ENCODE measurements around the gene TESK1.
"Not testable (repeated sequence)": the region's sequence is repeated elsewhere in the genome, so short reads cannot be mapped to it uniquely, and the experiment has no call there.

Gene TESK1

DNA sequence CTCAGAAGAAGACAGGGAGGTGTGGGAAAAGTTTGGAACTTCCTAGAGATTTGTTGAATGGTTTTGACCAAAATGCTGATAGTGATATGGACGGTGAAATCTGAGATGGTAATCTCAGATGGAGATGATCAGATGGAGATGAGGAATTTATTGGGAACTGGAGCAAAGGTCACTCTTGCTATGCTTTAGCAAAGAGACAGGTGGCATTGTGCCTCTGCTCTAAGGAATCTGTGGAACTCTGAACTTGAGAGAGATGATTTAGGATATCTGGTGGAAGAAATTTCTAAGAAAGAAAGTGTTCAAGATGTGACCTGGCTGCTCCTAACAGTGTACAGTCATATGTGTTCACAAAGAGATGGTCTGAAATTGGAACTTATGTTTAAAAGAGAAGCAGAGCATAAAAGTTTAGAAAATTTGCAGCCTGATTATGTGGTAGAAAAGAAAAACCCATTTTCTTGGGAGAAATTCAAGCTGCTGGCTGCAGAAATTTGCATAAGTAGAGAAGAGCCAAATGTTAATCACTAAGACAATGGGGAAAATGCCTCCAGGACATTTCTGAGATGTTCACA lies 25.3 kb upstream of the TESK1 start:
- DNase-seq, result not testable (repeated sequence)

DNA sequence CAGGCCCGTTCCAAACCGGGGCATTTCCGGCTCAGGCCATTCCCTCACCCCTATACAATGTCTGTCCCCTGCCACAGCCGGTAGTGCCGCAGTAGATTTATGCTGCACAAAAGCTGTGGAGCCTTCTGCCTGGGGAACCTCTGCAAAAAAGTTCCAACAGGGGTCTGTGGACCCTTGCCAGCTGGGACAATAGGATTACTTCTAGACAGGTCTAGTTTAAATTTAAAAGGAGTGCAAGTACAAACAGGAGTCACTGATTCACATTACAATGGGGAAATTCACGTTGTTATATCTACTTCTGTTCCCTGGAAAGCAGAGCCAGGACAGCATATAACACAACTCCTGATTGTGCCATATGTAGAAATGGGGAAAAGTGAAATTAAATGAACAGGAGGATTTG lies 21.5 kb upstream of the TESK1 start:
- not testable (repeated sequence) for DNase-seq

DNA sequence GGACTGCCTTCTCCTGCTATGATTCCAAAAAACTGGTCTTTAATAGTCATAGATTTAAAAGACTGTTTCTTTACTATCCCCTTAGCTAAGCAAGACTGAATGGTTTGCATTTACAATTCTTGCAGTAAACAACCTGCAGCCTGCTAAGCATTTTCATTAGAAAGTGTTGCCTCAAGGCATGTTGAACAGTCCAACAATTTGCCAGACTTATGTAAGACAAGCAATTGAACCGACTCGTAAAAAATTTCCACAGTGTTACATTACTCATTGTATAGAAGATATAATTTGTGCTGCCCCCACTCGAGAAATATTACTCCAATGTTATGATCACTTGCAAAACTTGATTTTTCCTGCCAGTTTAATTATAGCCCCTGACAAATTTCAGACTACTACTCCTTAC lies 20.4 kb upstream of the TESK1 start:
- DNase-seq, result not testable (repeated sequence)

DNA sequence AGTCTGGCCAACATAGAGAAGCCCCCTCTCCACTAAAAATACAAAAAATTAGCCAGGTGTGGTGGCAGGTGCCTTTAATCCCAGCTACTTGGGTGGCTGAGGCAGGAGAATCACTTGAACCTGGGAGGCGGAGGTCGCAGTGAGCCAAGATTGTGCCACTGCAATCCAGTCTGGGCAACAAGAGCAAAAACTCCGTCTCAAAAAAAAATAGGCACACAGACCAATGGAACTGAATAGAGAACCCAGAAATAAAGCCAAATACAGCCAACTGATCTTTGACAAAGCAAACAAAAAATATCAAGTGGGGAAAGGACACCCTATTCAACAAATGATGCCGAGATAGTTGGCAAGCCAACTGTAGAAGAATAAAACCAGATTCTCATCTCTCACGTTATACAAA lies 16.6 kb upstream of the TESK1 start:
- not testable (repeated sequence) for DNase-seq

DNA sequence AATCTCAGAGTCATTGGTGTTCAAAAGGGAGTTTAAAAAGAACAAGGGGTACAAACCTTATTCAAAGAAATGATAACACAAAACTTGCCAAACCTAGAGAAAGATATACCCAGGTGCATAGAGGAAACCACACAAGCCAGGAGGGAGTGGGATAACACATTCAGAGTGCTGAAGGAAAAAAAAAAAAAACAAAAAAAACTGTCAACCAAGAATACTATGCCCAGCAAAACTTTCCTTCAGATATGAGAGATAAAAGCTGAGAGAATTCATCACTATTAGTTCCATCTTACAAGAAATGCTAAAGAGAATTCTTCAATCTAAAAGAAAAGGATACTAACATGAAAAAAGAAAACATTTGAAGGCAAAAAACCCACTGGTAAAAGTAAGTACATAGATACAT lies 11.5 kb upstream of the TESK1 start:
- peak in 1 of 6 experiments; percentile 15 for DNase-seq

DNA sequence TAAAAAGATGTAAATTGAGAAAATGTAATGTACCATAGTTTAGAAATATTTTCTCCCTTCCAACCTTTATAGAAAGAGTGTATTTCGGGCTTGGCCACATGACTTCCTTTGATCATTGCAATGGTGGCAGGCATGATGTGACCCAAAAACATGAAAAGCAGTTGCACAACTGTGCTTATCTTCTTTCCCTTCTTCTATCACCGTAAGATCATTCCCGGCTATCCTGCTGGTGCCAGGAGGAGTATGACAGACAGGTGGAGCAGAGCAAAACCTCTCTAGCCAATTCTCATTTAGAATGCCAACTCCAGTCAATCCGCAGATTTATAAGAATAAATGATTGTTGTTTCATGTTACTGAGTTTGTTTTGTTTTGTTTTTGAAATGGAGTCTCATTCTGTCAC lies 10.6 kb upstream of the TESK1 start:
- no peak for DNase-seq

DNA sequence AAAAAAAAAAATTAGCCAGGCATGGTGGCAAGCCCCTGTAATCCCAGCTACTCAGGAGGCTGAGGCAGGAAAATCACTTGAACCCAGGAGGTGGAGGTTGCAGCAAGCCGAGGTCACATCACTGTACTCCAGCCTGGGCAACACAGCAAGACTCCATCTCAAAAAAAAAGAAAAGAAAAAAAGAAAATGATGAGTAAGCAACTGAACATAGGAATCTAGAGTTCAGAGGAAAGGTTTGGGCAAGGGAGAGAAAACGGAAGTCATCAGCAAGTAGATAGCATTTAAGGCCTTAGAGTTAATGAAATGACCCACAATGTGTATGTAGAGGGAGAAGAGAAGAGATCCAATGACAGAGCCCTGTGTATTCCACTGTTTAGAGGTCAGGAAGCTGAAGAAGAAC lies 8.2 kb upstream of the TESK1 start:
- DNase-seq, result not testable (repeated sequence)

DNA sequence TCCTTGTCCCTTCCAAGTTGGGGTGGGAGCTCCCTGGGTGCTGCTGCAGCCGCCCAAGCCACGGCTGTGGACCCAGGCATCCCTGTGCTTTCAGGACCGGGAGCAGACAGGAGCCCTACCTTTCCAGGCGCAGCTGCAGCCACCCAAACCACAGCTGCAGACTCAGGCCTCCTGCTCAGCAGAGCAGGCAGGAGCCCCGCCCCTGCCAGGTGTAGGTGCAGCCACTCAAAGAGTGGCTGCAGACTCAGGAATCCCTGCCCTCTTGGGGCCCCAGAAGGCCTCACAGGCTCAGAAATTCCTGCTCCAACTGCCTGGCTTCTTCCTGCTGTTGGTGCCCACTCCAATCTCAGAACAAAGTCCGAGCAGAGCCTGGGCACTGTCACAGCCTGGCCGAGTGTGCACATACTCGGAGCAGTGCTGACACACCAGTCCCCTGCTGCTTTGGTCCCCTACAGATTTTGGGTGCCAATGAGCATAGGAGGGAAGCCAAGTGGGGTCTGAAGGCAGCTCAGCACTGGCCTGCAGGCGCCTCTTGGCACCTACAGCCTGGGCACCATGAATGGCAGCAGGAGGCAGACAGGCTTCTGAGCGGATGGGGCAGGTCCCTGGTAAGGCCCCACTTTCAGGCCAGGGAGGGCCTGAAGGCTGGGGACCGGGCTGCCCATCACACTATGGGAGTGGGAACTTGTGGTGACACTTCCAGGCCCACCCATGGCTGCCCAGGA lies 6.0 kb upstream of the TESK1 start:
- DNase-seq, result no peak

DNA sequence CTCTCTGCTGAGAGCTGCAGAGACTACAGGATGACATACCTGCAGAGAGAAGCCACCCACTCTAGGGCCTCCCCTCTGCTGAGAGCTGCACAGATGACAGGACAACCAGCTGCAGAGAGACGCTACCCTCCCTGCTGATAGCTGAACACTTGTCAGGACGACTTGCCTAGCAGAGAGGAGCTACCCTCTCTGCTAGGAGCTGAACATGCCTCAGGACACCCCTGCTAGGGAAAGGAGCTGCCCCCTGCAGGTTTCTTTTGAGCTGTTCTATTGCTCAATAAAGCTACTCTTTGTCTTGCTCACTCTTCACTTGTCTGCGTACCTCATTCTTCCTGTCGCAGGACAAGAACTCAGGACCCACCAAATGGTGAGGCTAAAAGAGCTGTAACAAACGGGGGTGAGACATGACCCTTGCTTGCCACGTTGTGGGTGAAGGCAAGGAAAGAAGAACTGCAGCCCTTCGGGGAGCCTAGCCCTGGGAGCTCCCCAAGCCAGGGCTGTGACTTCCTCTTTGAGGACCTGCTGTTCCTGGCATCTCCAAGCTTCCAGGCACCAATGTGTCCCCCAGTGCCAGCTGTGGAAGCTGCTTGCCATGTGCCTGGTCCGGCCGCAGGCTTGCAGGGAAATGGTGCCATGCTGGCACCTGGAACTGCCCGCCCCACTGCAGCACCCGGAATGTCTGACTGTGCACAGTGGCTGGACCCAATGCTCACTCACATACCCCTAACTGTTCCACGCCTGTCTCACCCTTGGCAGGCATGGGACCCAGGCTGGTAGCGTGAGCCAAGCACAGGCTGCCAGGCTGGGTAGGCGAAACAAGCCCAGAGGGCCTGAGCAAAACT lies 5.1 kb upstream of the TESK1 start:
- DNase-seq, result no peak

DNA sequence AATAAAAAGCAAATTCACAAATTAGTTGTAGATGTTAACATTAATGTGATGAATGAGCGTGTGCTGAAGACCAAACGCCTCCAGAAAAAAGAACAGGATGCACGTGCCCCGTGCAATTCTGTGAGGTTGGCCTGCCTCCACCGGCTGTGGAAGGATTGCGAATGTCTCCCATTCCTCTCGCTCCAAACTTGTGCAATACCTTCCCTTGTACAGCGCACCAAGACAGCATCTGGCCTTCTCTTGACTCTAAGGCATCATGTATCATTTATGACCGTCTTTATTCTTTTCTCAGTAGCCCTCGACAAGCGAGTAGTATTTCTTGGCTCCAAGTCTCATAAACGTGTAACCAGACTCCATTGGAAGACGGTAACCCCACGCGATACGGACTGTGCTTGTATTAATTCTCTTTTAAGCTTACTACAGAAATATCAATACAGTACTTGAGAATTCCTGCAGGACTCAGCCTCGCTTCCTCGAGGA lies 1.5 kb upstream of the TESK1 start:
- DNase-seq, result no peak

DNA sequence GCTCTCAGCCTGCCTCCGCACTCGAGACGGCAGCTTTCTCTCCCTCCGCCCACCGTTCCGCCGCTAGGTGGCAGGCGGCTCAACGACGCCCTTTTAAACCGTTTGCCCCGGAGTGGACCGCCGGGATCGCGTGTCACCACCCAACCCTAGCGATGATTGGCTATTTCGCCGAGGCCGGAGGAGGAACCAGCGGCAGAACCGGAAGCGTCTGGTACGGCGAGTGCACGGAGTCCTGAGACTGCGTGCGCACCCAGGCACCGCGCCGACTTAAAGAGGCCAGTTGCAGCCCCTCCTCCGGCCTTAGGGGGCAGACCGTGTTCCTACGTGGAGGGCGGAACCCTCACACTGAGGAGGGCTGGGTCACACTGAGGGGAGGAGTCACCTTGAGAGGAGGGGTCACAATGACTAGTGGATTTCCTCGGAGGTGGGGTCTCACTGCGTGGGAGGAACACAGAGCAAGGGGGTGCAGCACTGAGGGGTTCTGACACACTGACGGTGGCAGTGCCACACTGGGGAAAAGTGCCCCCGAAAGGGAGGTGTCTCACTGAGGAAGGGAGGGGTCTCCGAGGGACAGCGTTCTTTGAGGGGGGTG lies 980 bp upstream of the TESK1 start:
- DNase-seq, result peak; percentile 96 to 99 (median 99)

DNA sequence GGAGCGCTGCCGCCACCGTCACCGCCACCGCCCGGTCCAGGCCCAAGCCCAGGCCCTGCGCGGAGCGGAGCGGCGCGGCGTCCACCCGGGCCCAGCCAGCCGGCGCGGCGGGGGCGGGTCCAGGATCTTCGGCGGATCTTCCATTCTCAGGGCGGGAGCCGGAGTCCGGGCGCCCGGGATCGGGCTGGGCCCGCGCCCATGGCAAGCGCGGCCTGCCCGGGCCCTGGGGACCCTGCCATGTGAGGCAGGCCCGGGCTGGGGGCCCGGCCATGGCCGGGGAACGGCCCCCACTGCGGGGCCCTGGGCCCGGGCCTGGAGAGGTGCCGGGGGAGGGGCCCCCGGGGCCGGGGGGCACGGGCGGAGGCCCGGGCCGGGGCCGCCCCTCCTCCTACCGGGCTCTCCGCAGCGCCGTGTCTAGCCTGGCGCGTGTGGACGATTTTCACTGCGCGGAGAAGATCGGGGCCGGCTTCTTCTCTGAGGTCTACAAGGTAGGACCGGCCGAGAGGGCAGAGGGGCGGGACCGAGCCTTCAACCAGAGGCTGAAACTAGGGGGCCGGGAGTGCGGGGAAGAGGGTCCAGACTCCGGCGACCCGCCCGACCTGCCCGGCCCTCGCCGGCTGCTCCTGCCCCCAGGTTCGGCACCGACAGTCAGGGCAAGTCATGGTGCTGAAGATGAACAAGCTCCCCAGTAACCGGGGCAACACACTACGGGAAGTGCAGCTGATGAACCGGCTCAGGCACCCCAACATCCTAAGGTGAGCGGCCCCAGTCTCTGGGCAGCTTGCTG lies 482 bp downstream of the TESK1 start:
- DNase-seq, result peak; percentile 9 to 54 (median 40)

DNA sequence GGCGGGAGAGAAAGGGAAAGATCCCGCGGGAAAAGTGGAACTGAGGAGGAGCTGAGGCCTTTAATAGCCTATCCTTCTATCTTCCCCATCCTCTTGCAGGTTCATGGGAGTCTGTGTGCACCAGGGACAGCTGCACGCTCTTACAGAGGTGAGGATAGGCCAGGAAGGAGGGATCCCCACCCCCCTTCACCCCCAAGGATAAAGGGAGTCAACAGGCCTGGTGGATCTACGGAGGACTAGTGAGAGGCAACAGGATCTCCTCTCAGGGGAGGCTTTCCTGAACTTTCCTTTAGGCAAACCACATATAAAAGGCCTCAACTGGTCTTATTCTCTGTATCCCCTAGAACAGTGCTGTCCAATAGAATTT lies 1.1 kb downstream of the TESK1 start:
- DNase-seq, result no peak

DNA sequence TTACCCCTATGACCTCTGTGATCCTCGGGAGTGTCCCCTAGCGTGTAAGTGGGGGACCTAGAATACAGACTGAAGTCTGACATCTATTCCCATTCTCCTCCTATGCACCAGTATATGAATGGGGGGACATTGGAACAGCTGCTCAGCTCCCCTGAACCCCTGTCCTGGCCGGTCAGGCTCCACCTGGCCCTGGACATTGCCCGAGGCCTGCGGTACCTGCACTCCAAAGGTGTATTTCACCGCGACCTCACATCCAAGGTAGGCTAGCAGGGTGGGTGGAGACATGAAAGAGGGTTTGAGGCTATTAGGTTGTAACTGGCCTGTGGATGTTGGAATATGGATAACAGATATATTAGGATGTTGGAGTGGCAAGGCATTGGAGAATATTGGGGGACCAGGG lies 1.7 kb downstream of the TESK1 start:
- DNase-seq, result no peak

DNA sequence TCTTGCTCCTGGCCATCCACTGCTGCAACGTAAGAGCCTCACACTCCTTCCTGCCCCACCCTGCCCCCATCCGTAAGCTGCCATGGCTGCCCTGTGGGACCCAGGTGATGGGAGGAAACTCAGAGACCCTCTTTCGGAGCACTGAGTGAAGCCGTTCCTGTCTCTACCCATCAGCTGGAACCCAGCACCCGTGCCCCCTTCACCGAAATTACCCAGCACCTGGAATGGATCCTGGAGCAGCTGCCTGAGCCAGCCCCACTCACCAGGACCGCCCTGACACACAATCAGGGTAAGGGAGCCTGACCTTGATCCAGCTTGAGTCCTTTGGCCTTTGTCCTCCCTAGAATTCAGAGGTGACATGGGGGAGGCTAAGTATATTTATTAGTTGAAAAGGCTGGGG lies 3.2 kb downstream of the TESK1 start:
- no peak for DNase-seq

DNA sequence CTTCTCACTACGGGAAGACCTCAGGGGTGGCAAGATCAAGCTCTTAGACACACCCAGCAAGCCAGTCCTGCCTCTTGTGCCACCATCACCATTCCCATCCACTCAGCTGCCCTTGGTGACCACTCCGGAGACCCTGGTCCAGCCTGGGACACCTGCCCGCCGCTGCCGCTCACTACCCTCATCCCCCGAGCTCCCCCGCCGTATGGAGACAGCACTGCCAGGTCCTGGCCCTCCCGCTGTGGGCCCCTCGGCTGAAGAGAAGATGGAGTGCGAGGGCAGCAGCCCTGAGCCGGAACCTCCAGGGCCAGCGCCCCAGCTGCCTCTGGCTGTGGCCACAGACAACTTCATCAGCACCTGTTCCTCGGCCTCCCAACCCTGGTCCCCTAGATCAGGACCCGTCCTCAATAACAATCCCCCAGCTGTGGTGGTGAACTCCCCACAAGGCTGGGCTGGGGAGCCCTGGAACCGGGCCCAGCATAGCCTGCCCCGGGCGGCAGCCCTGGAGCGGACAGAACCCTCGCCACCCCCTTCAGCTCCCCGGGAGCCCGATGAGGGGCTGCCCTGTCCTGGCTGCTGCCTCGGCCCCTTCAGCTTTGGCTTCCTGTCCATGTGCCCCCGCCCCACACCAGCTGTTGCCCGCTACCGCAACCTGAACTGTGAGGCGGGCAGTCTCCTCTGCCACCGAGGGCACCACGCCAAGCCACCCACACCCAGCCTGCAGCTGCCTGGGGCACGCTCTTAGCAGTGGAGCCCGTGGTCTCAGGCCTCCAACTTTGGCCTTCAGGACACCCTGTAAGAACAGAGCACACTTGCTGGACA lies 4.1 kb downstream of the TESK1 start:
- DNase-seq, result no peak

DNA sequence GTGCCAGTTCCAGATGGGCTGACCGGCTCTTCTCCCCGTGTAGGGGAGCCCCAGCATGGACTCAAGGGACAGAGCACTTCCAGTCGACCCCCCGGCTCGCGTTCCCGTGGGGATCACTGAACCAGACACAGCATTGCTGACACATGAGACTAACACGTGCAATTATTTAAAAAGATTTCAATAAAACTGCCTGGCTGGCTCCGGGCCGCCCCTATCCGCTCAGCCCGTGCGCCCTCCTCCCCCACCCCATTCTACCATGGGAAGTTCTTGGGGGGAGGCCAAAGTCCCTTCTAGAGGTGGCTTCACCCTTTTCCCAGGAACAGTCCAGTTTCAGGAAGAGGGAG lies 4.7 kb downstream of the TESK1 start:
- DNase-seq, result no peak

DNA sequence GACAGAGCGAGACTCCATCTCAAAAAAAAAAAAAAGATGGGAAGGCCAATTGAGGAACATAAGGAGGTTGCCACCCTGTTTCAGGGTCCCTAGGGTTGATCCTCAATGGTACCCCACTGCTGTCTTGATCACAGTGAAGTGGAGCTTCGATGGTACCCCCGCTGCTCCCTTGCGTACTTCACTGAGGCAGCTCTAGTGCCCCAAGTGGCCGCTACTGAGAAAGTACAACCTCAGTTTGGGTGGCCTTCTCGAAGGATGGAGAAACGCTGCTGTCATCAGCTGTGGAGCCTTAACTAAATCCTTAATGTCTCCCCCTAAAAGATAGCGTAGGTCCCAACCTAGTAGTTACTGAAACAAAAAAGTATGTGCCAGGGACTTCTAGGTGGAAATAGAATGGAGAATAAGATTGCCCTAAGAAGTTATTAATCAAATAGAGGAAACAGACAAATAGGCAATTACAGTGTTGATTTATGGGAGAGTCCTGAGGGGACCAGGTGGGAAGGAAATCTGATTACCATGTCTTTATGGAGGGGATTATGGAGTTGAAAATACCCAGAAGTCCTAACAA lies 6.3 kb downstream of the TESK1 start:
- DNase-seq, result peak; percentile 10 to 51 (median 28)

DNA sequence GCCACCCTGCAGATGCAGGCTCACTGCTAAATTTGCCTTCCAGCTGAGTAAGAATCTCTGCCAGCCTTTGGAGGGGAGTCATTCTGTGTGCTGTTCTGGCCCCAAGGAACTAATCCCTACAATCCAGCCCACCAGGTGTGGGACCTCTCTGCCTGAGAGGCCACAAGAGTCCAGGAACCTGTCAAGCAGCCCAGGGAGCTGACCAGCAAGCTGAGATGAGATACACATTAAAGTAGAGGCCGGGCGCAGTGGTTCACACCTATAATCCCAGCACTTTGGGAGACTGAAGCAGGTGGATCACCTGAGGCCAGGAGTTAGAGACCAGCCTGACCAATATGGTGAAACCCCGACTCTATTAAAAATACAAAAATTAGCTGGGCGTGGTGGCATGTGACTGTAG lies 7.0 kb downstream of the TESK1 start:
- not testable (repeated sequence) for DNase-seq

DNA sequence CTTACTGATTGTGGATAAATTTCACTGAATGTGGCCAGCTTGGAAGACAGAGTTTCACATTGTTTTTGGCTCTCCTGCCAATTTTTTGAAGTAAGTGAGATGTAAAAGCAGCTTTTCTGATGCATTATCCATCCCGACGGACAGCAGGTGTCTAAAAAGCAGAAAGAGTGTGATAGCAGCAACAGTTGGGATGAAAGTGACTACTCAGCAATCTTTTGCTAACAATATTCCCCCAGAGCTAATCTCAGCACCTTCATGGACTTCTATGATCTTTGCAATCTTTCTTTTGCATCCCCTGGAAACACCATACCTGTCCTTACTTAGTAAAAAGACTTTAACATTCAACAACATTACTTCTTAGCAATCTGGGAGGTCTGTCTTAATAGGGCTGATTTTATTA lies 7.8 kb downstream of the TESK1 start:
- DNase-seq, result no peak

DNA sequence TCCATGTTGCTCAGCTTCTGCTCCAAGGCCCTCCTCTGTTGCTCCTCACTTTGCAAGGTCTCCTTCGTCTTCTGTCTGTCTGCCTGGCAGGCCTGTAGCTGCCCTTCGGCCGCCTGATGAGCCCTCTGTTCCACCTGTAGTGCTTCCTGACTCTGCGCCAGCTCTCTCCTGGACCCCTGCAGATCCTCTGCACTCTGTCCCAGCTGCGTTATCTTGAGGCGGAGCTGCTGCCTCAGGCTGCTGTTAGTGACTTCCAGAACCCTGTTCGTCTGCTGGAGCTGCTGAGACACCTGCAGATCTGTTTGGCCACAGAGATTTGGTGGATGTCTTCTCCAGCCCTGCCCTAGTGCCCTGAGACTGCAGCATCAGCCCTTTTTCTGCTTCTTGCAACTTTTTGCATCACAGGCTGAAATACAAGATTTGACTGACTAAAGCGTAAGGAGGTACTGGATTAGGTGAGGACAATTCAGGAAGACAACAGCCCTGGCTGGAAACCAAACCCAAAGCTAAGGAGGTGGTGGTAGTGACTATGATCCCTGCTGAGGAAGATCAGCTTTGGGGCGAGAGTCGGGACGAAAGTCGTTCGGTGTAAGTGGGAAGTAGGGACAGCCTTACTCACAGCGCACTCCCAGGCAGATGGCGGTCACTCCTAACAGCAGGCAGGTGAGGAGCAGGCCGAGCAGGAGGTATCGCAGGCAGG lies 11.1 kb downstream of the TESK1 start:
- no peak for DNase-seq

Data from stimulated activated naive CD4-positive, alpha-beta T cell (primary cell).